Hindlimb muscle (tissue), 1 donor: ENCODE data around the gene GNAS-AS1. TPM values are rescaled to one million over a fixed set of nuclear protein-coding genes. Genes with fewer than 3 reads are reported as not detected.
A peak's percentile ranks its signal among the peaks of the same experiment; 100 is the strongest.

Experiments used
- DNase-seq: peaks from one replicate; pipeline ENCODE4 v3.0.0-alpha.2; 2013
- polyA plus RNA-seq: library from polyadenylated mRNA; unstranded; fragments of 120-200 nt; gene quantifications from one replicate; pipeline ENCODE4 v1.2.1, GENCODE V29; 2013; ENCODE audit not compliant: insufficient read length

Gene GNAS-AS1
- 2.5 TPM for polyA plus RNA-seq

GRCh38 chr20:58850693-58851174 is at the start of gene GNAS-AS1:
GNAS-AS1 (minus strand) TSS chr20:58850902.
- DNase-seq = peak; percentile 82

DNA sequence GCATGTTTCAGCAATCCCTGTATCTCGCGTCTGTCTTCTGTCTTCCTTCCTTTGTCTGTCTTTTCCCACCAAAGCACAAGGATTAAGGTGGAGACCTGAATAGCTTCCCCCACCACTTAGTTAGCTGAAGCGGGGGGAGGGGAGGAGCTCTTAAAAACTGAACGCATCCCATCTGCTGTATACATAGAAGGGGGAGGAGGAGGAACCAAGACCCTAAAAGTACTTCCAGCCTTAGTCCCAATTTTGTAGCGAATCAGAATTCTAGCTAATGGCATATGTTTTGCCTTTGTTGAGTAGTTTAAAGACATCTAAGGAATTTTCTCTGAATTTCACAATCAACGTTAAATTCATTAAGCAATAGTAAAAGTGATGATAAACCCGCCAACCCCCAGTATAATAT is 49.7 kb upstream of the GNAS-AS1 start:
- DNase-seq = no peak

- DNase-seq = no peak
These were observed 48.8 kb upstream of the GNAS-AS1 start for GRCh38 chr20:58899512-58899911.

- DNase-seq = no peak
These were observed 48.1 kb upstream of the GNAS-AS1 start for GRCh38 chr20:58898629-58899408.

- DNase-seq = no peak
These were observed 46.8 kb upstream of the GNAS-AS1 start for GRCh38 chr20:58897488-58897887.

DNA sequence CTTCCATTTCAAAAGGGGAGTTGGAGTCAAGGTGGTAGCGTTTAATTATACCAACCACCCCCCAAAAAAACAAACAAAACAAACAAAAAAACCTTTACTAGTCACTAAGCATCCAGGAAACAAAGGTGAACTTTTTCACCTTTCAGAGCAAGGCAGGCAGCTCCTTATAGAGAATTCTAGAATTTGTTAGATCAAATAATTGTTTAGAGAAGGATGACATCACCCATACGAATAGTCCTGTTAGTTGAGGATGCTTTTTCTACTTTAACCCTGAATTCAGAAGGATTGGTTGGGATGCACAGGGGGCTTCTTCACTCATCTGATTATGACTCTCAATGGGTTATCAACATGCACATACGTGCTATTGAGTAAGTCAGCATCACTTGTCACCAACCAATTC is 46.1 kb upstream of the GNAS-AS1 start:
- DNase-seq = no peak

- no peak for DNase-seq
These were observed 44.9 kb upstream of the GNAS-AS1 start for GRCh38 chr20:58895448-58896180.

DNA sequence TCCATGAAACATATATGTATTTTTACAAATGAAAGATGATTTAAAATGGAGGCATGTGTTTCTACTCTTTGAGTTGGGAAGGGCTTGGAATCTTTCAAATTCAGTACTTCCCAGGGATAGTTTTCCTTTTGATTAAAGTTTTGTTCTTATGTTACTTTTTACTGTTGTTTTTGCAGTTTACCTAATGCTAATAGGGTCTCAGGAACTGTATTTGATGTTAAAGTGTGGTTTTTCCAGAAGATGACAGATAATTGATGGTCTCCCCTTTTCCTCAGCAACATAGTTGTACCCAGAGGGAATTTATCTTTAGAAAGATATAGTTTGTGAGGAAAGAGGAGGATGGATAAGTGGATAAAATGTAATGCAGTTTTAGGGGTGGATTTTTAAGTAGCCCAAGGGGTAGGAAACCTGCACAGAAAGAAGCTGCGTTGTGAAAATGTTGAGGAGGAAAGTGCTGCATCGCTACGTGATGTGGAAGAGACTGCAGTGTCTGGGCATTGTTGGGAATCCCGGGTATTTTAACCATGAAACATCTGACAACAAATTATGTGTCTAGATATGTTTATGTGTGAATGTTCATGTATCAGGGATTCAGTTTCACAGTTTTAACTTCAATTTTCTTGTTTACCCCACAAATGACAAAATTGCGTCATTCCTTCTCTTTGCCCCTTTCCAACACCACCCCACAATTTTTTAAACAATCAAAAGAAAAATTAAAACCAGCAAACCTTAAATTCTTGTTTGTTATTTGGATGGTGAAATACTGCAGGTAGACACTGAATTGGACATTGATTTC is 44.1 kb upstream of the GNAS-AS1 start:
- DNase-seq = no peak

DNA sequence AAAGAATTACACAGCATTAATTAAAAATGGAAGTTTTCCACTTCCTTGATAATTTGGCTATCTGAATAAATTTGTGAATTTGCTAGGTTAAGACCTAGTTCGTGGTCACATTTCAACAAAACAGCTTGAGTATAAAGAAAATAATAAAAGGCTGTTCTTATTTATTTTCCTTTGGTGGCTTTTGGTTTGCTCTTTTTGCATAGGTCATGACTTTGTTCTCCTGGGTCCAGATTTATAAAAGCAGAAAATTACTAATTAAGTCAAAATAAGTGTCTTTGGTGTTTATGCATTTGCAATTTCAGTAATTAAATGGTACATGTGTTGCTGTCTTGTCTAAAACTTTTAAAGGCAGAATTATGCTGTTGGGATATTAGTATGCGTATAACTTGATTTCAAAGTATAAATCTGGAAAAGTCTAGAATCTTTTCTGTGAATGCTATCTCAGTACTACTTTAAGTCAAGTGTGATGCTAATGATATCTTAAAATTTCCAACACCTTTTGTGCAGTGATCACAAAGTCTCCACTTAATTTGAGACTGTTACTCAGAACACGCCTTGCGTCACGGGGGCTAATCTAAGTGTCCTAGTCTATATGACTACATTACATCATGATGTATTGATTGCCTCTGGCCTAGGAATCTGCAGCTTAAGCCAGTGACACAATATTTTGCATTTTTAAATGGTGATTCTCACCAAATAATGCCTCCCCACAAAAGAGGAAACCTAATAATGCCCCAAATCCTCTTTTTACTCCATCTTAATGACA is 42.8 kb upstream of the GNAS-AS1 start:
- DNase-seq = no peak

GRCh38 chr20:58892932-58893224 is 42.2 kb upstream of the GNAS-AS1 start:
- no peak for DNase-seq

GRCh38 chr20:58892141-58892931 is 41.6 kb upstream of the GNAS-AS1 start:
- DNase-seq = peak; percentile 84

GRCh38 chr20:58891718-58892140 is 41.0 kb upstream of the GNAS-AS1 start:
- DNase-seq = peak; percentile 64

DNA sequence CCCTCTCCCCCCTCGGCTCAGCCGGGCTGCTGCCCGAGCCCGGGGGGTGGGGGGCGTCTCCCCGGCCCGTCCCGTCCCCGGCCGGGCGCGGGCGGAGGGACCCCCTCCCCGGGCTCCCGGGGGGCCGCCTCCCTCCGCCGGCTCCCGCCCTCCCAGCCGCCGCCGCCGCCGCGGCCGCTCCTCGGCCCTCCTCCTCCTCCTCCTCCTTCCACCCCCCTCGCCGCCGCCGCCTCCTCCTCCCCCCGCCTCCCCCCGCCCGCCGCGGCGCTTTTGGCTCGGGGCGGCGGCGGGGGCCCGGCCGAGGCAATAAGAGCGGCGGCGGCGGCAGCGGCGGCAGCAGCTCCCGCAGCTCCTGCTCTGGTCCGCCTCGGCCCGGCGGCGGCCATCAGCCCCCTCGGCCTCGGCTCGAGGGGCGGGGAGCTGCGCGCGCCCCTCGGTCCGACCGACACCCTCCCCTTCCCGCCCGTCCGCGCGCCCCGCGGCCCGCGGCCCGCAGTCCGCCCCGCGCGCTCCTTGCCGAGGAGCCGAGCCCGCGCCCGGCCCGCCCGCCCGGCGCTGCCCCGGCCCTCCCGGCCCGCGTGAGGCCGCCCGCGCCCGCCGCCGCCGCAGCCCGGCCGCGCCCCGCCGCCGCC is 40.5 kb upstream of the GNAS-AS1 start:
- no peak for DNase-seq

DNA sequence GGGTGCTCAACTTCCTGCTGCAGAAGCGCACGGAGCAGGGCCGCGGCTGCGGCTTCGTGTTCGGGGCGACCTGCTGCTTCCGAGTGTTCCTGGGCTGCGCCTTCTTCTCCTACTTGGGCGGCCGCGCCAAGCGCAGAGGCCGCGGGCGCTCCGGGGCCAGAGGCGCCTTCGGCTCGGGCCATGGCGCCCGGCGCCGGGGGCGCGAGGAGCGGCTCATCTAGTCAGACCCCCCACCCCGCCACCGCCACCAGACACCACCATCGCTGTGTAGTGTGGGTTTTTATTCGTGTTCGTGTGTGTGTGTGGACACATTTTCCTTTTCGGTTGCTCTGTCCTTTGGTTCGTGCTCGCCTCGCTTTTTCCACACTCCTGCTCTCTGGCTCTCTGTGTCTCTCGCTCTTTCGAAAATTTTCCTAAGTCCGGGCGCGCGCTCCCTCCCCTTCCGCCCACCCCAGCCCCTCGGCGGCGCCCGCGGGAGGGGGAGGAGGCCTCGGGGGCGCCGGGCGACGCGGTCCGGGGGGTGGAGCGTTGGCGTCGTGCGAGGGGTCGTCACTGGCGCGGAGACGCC is 39.9 kb upstream of the GNAS-AS1 start:
- peak; percentile 95 for DNase-seq

GRCh38 chr20:58889798-58890517 is 39.3 kb upstream of the GNAS-AS1 start:
- DNase-seq = no peak

- DNase-seq = no peak
These were observed 38.6 kb upstream of the GNAS-AS1 start for GRCh38 chr20:58889334-58889760.

DNA sequence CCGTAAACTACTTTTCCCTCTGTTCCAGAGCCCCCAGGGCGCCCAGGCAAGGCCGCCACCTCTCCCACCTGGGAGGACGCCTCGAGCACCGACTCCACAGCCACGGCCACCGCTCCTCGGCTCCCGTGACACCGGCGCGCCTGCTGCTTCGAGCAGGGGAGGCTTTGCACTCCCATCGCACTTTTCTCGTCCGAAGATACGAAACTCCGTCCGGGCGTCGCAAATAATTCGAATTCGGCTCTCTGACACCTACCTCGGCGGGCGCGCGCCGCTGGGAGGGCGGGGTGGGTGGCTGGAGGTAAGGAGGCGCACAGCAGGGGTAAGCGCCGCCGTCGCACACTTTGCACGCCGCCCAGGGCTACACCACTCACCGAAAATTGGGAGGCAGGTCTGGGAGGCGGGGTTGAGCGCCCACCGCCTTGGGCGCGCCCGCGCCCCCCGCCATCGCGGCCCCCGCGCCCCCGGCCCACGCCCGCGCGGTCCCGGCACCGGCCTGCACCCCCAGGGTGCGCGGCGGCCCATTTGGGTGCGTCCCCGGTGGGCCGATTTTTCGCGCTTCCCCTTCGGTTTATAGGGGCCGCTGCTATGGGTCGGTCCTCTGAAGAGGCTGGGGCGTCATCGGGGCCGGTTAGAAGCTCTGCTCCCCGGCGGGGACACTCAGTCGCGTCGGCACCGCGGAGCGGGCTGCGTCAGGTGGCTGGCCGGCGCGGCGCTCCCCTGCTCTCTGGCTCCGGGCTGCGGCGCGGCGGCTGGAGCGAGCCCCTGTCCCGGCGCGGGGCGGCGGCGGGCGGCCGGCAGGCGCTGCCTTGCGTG is 38.0 kb upstream of the GNAS-AS1 start:
- peak; percentile 80 for DNase-seq

DNA sequence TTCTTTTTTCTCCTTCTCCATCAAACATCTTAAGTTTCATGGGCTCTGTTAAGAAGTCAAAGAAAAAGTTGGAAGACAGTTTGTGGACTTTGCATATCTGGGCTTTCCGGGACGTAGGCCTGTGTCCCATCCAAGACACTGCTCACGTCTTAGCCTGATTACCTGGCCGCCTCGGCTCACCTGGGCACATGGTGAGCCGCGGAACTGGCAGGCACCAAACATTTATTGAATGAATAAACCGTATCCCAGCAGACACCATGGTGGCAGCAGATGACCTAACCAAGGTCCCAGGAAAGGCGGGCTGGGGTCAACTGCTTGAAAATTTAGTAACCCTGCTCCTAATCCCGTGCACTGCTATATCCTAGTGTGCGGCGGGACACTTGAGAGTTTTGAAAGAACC is 37.4 kb upstream of the GNAS-AS1 start:
- DNase-seq = no peak

- DNase-seq = no peak
These were observed 35.8 kb upstream of the GNAS-AS1 start for GRCh38 chr20:58886546-58886945.
